A549 (cell line): Measurements from ENCODE around the gene LMO2. TPM values are rescaled to one million over a fixed set of nuclear protein-coding genes. Genes with fewer than 3 reads are reported as not detected.

Experiments
- ATAC-seq, 2 experiments: fragments of 200-7000 bp in 1 of 2; fragments of >200 bp in 1 of 2; cut with Nextera tagmentation in 1 of 2; cut with Tn5 transposase in 1 of 2; 3 replicates each; pipeline versions ENCODE4 v1.8.0 to v1.9.1; 2018 to 2020; ENCODE audit warnings: mild to moderate bottlenecking in 1 of 2, moderate library complexity in 1 of 2
- CTCF ChIA-PET: fragments of 300-600 bp; sonication (Branson Sonifier 250); formaldehyde crosslinking; extraction: SDS; loops from one replicate; lab custom pipeline; 2021; ENCODE audit warnings: antibody characterized with exemption, inconsistent platforms; lab: Yijun Ruan, JAX
- POLR2A ChIA-PET: fragments of 350-600 bp; formaldehyde crosslinking; extraction: SDS; loops from one replicate; lab custom pipeline; 2021; ENCODE audit warnings: antibody characterized with exemption, inconsistent platforms; lab: Yijun Ruan, JAX
- DNase-seq, 2 experiments: peaks; one replicate each; pipeline versions ENCODE4 v3.0.0 to v3.0.0-alpha.2; 2011 to 2016; ENCODE audit warnings: low read depth in 1 of 2, low spot score in 1 of 2
- FAIRE-seq: peaks from 2 replicates; lab custom pipeline; 2011; peaks lifted over from hg19 to GRCh38; lab: Jason Lieb, UNC
- H3K27ac ChIP-seq, 2 experiments: fragments of >200 bp; sonication (Bioruptor Twin); formaldehyde crosslinking; 3 replicates each; pipeline ENCODE4 v1.5.1; 2016 to 2017
- H3K4me1 ChIP-seq: fragments of >200 bp; sonication (Bioruptor Twin); formaldehyde crosslinking; 3 replicates; pipeline ENCODE4 v1.6.1; 2016
- H3K4me2 ChIP-seq: fragments of >200 bp; sonication (Bioruptor Twin); formaldehyde crosslinking; 3 replicates; pipeline ENCODE4 v1.6.1; 2016
- H3K4me3 ChIP-seq: fragments of >200 bp; sonication (Bioruptor Twin); formaldehyde crosslinking; 3 replicates; pipeline ENCODE4 v1.5.1; 2016
- H3K9me3 ChIP-seq: fragments of >200 bp; sonication (Bioruptor Twin); formaldehyde crosslinking; 3 replicates; pipeline ENCODE4 v1.6.1; 2016
- EHF ChIP-seq: fragments of 250-450 bp; sonication (Bioruptor Pico); IDR thresholded peaks from 2 replicates; pipeline ENCODE4 v1.5.0; 2020; ENCODE audit warnings: mild to moderate bottlenecking
- FOXS1 ChIP-seq: fragments of 250-450 bp; sonication (Bioruptor Pico); IDR thresholded peaks from 2 replicates; pipeline ENCODE4 v1.5.0; 2020; ENCODE audit warnings: mild to moderate bottlenecking, moderate library complexity
- HEYL ChIP-seq: fragments of 250-450 bp; sonication (Bioruptor Pico); IDR thresholded peaks from 2 replicates; pipeline ENCODE4 v1.8.0; 2021; ENCODE audit warnings: mild to moderate bottlenecking, moderate library complexity
- HOXB13 ChIP-seq: fragments of 250-450 bp; sonication (Bioruptor Pico); IDR thresholded peaks from 2 replicates; pipeline ENCODE4 v1.5.0; 2020; ENCODE audit warnings: low read depth, mild to moderate bottlenecking, moderate library complexity
- MAFK ChIP-seq: fragments of 450-650 bp; IDR thresholded peaks from 2 replicates; pipeline ENCODE4 v1.6.1; 2014; ENCODE audit not compliant: partially characterized antibody
- NFE2L2 ChIP-seq: fragments of 150-350 bp; conservative IDR thresholded peaks from 2 replicates; pipeline ENCODE4 v1.6.1; 2014; ENCODE audit warnings: low read length
- POLR2A ChIP-seq: IDR thresholded peaks from 2 replicates; pipeline ENCODE4 v1.6.1; 2012; ENCODE audit warnings: mild to moderate bottlenecking, low read length
- POLR2AphosphoS2 ChIP-seq: conservative IDR thresholded peaks from 2 replicates; pipeline ENCODE4 v1.6.1; 2012; ENCODE audit warnings: low read length, improper control_type of control experiment, inconsistent platforms
- RARB ChIP-seq: fragments of 250-450 bp; sonication (Bioruptor Pico); IDR thresholded peaks from 2 replicates; pipeline ENCODE4 v1.8.0; 2021; ENCODE audit warnings: mild to moderate bottlenecking, moderate library complexity
- RNF2 ChIP-seq: fragments of 200-600 bp; sonication (generic); IDR thresholded peaks from 2 replicates; pipeline ENCODE4 v1.6.1; 2016; ENCODE audit warnings: low read depth, mild to moderate bottlenecking, antibody characterized with exemption, moderate library complexity, borderline replicate concordance
- TFCP2L1 ChIP-seq: fragments of 250-450 bp; sonication (Bioruptor Pico); IDR thresholded peaks from 2 replicates; pipeline ENCODE4 v1.5.0; 2021; ENCODE audit warnings: mild to moderate bottlenecking
- ZNF302 ChIP-seq: fragments of 250-450 bp; sonication (Bioruptor Pico); IDR thresholded peaks from 2 replicates; pipeline ENCODE4 v1.9.0; 2021; ENCODE audit warnings: inconsistent platforms, mild to moderate bottlenecking, moderate library complexity
- WGBS: methylation state at CpG from one replicate; pipeline ENCODE4 v1.1.6; 2017; ENCODE audit errors: missing lambda C conversion rate; 5-methylcytosine and 5-hydroxymethylcytosine counted together
- polyA plus RNA-seq, 4 experiments: library from polyadenylated mRNA; depleted of rRNA in 3 of 4; stranded (reverse); fragments of >200 nt; fragmentation: RNase III in 1 of 4; extraction: RNeasy Plus Mini Kit Qiagen cat#74134 plus additional on column Dnase treatment in 1 of 4; gene quantifications; 2 replicates in 3 of 4; 3 replicates in 1 of 4; pipeline ENCODE4 v1.2.3, GENCODE V29; 2011 to 2017
- TF ChIP-seq, protein P1 (sequence below): fragments of 200-600 bp; sonication (generic); IDR thresholded peaks from 2 replicates; pipeline ENCODE4 v1.6.1; 2016; ENCODE audit warnings: antibody characterized with exemption, mild to moderate bottlenecking, moderate library complexity
- TF ChIP-seq, protein P2 (sequence below): fragments of 450-650 bp; IDR thresholded peaks from 2 replicates; pipeline ENCODE4 v1.6.1; 2014; ENCODE audit warnings: antibody characterized with exemption
- TF ChIP-seq, protein P3 (sequence below): IDR thresholded peaks from 2 replicates; pipeline ENCODE4 v1.6.1; 2012

LMO2 gene
- polyA plus RNA-seq, 2 of the 4 experiments (the other 2 are of a cell fraction), result 0.12 to 0.15 TPM

DNA sequence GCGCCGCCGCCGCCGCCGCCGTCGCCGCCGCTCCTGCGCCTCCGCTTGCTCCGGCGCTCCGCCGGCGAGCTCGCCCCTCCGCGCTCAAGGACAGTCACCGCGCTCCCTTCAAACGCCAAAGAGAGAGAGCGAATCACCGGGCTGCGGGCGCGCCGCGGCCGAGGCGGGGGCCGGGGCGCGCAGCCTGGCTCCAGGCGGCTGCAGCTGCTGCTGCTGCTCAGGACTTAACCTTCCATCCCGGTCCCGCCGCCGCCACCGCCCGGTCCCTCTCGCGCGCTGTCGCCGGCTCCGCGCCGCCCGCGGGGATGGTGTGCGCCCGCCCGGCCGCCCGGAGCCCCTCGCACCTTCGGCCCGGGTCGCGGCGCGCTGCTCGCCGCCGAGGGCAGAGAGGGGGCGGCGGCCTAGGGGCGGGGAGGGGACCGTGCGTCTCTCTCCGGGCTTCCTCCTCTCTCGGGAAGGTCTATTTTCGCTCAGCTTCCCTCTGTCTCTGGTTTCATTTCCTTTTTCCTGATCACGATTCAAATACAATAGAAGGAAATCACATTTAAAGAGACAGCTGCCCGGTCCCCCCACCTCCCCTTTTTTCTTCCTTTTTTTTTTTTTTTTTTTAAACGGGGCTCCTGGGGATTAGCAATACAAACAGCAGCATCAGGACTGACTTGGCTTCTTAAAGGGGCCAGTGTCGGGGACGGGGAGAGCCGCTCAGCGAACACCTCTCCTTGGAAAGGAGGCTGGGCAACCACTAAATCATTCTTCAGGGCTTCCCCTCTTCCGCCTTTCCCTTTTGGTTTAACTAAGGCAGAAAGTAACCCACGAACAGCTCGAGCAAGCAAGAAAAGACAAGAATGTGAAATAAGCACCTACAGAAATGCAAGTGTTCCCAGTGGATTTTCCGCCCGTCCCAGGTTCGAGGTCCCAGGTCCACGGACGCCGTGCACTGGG, 22.1 kb downstream of the LMO2 start:
- Histone ChIP-seq H3K4me1 (0 out of 3 replicates have a peak, but pooled peaks cover 6% of the 10 kb centered on the region), H3K4me3 (peak overlapping the region; percentile 76), H3K4me2 (peak overlapping the region; percentile 79), H3K9me3 (no peaks in the 10 kb centered on the region), H3K27ac (peak overlapping the region; percentile 21 to 78; a peak in 4 of 6 replicates)
- TF ChIP-seq EHF (CRISPR knock-in tag) (no peak), POLR2AphosphoS2 (no peak), RNF2 (peak; percentile 52; the same call in 1 of the 2 replicates), HEYL (CRISPR knock-in tag) (no peak)
- TF ChIP-seq, protein P1, sequence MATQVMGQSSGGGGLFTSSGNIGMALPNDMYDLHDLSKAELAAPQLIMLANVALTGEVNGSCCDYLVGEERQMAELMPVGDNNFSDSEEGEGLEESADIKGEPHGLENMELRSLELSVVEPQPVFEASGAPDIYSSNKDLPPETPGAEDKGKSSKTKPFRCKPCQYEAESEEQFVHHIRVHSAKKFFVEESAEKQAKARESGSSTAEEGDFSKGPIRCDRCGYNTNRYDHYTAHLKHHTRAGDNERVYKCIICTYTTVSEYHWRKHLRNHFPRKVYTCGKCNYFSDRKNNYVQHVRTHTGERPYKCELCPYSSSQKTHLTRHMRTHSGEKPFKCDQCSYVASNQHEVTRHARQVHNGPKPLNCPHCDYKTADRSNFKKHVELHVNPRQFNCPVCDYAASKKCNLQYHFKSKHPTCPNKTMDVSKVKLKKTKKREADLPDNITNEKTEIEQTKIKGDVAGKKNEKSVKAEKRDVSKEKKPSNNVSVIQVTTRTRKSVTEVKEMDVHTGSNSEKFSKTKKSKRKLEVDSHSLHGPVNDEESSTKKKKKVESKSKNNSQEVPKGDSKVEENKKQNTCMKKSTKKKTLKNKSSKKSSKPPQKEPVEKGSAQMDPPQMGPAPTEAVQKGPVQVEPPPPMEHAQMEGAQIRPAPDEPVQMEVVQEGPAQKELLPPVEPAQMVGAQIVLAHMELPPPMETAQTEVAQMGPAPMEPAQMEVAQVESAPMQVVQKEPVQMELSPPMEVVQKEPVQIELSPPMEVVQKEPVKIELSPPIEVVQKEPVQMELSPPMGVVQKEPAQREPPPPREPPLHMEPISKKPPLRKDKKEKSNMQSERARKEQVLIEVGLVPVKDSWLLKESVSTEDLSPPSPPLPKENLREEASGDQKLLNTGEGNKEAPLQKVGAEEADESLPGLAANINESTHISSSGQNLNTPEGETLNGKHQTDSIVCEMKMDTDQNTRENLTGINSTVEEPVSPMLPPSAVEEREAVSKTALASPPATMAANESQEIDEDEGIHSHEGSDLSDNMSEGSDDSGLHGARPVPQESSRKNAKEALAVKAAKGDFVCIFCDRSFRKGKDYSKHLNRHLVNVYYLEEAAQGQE, result no peak
- FAIRE-seq, result no peak
- WGBS, result 3% methylated on average over 29 of the region's 91 CpGs
- DNase-seq, result peak in 1 of 2 experiments; percentile 14
- ATAC-seq, result peak; percentile 60 to 66; a peak in 5 of 6 replicates
- ChIA-PET CTCF (interaction anchor here (0.6 to 4.8 kb wide), 5 partner anchors 9 to 101 kb away, joined by 3 to 28 read pairs (median 4); no protein-coding TSS in a partner anchor), POLR2A (interaction anchor here (0.7 kb wide), 1 partner anchor 17 kb away, joined by 4 read pairs; no protein-coding TSS in a partner anchor)

DNA sequence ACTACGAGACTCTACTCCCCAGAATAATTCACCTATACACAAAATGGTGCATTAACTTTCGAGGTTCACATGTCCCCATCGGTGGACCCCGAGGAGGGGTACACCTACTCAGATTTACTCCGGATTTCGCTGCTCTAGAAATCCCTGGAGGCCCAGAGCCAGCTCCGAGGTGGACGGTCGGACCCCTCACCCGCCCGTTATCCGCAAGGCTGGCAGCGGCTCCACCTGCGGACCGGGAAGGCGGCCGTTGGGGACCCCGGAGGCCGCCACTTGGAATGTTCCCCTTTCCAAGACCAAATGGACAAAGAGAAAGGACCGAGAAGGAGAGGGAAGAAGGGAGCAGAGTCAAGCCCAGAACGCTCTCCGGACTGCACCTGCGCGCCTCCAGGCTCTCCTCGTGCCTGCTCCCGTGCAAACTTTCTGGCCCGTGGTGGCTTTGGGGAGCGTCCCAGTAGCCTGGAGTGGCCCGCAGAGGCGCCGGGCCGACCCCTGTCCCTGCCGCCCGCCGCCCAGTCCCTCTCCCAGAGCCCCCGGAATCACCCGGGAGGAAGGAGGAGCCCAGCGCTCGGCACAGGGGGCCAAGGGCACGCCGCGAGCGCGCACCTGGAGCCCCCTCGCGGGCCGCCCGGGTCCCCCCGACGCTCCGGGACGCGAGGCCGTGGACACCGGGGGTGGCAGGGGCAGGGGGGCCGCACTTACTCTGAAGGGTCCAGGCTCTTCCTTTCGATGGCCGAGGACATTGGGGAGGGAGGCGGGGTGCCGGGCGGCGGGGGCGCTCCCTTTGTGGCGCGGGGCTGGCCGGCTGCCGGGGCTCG, 23.0 kb downstream of the LMO2 start:
- no peaks in the 10 kb centered on the region for H3K9me3 ChIP-seq
- no peak for DNase-seq
- ChIA-PET CTCF (interaction anchor here (1.1 to 4.8 kb wide), 6 partner anchors 10 to 119 kb away, joined by 3 to 28 read pairs (median 5); no protein-coding TSS in a partner anchor), POLR2A (no interaction called here)
- peak overlapping the region in 1 of 2 experiments; percentile 78; a peak in 4 of 6 replicates for H3K27ac ChIP-seq
- TF ChIP-seq FOXS1, result no peak
- TF ChIP-seq TFCP2L1 (CRISPR knock-in tag), result no peak
- TF ChIP-seq, protein P2, sequence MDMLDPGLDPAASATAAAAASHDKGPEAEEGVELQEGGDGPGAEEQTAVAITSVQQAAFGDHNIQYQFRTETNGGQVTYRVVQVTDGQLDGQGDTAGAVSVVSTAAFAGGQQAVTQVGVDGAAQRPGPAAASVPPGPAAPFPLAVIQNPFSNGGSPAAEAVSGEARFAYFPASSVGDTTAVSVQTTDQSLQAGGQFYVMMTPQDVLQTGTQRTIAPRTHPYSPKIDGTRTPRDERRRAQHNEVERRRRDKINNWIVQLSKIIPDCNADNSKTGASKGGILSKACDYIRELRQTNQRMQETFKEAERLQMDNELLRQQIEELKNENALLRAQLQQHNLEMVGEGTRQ, result no peak
- TF ChIP-seq NFE2L2, result no peak
- no peak for TF ChIP-seq POLR2A
- H3K4me2 ChIP-seq, result peak overlapping the region; percentile 79
- 0 out of 3 replicates have a peak, but pooled peaks cover 6% of the 10 kb centered on the region for H3K4me1 ChIP-seq
- ATAC-seq, result peak; percentile 34 to 37; a peak in 5 of 6 replicates
- H3K4me3 ChIP-seq, result peak overlapping the region; percentile 76
- no peak for FAIRE-seq
- WGBS, result 30% methylated on average over 25 of the region's 68 CpGs

DNA sequence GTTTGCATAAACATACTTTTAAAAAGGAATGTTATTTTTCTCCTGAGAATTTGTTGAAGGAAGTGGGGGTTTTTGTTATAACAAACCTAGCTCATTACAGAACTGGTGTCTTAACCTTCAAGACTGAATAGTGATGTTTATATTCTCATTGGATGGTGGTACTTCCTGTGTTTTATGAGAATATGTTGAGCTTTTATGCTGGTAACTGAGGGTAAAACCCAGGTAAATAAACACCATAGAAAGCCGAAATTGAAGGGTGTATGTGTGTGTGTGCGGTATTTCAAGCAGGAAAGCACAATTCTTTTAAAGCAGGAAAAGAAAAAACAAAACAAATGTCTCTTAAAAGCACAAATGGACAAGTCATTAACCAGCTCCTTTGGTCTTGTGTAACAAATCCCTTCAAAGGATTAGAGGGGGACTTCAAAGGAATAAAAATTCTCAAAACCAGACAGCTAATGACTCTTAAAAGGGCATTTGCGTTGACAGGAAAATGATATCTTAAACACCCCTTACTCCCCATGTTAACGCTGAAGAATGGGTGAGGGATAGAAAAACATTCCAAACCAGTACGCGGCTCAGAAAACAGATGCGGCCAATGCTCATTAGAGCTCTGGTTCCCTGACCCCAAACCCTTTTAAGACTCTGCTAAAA, 23.8 kb downstream of the LMO2 start:
- TF ChIP-seq ZNF302 (CRISPR knock-in tag) (no peak), HOXB13 (CRISPR knock-in tag) (no peak), MAFK (no peak), RARB (CRISPR knock-in tag) (no peak)
- TF ChIP-seq, protein P3, sequence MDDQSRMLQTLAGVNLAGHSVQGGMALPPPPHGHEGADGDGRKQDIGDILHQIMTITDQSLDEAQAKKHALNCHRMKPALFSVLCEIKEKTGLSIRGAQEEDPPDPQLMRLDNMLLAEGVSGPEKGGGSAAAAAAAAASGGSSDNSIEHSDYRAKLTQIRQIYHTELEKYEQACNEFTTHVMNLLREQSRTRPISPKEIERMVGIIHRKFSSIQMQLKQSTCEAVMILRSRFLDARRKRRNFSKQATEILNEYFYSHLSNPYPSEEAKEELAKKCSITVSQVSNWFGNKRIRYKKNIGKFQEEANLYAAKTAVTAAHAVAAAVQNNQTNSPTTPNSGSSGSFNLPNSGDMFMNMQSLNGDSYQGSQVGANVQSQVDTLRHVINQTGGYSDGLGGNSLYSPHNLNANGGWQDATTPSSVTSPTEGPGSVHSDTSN, result no peak
- TF ChIP-seq, all 56 proteins: peak for 0
- ChIA-PET CTCF (interaction anchor here (1.1 to 4.8 kb wide), 5 partner anchors 10 to 120 kb away, joined by 3 to 28 read pairs (median 6); no protein-coding TSS in a partner anchor), POLR2A (interaction anchor here (0.8 kb wide), 1 partner anchor 490 kb away, joined by 3 read pairs; the partner anchor contains the start of gene ABTB2)
- no peak overlapping the region; the same call in 2 of the 3 replicates for H3K4me2 ChIP-seq
- WGBS, result 43% methylated on average over 7 of the region's 7 CpGs
- H3K4me1 ChIP-seq, result 0 out of 3 replicates have a peak, but pooled peaks cover 6% of the 10 kb centered on the region
- no peak for ATAC-seq
- no peaks in the 10 kb centered on the region for H3K9me3 ChIP-seq
- H3K4me3 ChIP-seq, result no peak overlapping the region
- FAIRE-seq, result no peak
- DNase-seq, result no peak
- H3K27ac ChIP-seq, result no peak overlapping the region
